SK-N-SH (cell line): ENCODE results near the gene MED26.
"Not testable (repeated sequence)": the region's sequence is repeated elsewhere in the genome, so short reads cannot be mapped to it uniquely, and the experiment has no call there.

ENCODE experiments used
- CTCF ChIP-seq: fragments of 200-600 bp; sonication (generic); IDR thresholded peaks from 2 replicates; pipeline ENCODE4 v1.6.1; 2017; ENCODE audit warnings: antibody characterized with exemption, mild to moderate bottlenecking, moderate library complexity
- GABPA ChIP-seq: IDR thresholded peaks from 2 replicates; pipeline ENCODE4 v1.4.0; 2012; ENCODE audit warnings: low read depth, mild to moderate bottlenecking
- MAX ChIP-seq: IDR thresholded peaks from 2 replicates; pipeline ENCODE4 v1.4.0; 2012; ENCODE audit warnings: low read depth
- REST ChIP-seq: IDR thresholded peaks from 2 replicates; pipeline ENCODE4 v1.6.1; 2012; ENCODE audit warnings: mild to moderate bottlenecking, low read depth, low read length, moderate library complexity
- SIN3A ChIP-seq: IDR thresholded peaks from 2 replicates; pipeline ENCODE4 v1.6.1; 2012; ENCODE audit warnings: low read depth, mild to moderate bottlenecking, low read length, moderate library complexity, borderline replicate concordance

- not testable (repeated sequence) for TF ChIP-seq SIN3A, CTCF, GABPA, REST, MAX
Measured at GRCh38 chr19:16543734-16544133, 84.3 kb downstream of the MED26 start.
